Measurements from ENCODE around the gene P2RY11. TPM values are rescaled to one million over a fixed set of nuclear protein-coding genes. Genes with fewer than 3 reads are reported as not detected.

P2RY11 gene
- total RNA-seq, 1 donor, result 3.0 TPM

DNA sequence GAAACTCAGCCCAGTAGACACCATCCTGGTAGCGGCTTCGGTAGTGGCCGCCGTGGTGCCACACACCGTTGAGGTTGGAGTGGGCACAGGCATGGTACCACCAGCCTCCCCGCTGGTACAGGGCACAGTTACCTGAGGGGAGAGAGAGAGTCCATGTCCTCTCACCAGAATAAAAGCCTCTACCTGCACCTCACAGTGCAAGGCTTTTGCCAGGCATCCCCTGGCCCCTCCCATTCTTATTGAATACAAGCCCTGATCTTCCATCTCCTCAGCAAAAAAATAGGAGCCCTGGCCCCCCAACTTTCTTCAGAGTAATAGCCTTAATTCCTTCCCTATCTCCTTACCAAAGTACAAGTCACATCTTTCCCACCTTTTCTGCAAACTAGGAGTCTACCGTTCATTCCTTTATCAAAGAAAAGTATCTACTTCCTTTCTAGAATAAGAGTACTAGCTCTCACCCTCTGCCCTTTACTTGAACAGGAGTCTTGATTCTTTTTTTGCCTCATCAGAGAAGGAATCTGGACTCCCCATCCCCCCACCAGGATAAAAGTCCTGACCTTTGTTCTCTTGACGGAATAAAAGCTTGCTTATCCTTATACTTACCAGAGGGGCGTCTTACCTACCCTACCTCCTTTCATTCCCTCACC lies 18.7 kb upstream of the P2RY11 start:
- no peak for DNase-seq (ENCODE audit: low read depth)
- TF ChIP-seq, protein P1, sequence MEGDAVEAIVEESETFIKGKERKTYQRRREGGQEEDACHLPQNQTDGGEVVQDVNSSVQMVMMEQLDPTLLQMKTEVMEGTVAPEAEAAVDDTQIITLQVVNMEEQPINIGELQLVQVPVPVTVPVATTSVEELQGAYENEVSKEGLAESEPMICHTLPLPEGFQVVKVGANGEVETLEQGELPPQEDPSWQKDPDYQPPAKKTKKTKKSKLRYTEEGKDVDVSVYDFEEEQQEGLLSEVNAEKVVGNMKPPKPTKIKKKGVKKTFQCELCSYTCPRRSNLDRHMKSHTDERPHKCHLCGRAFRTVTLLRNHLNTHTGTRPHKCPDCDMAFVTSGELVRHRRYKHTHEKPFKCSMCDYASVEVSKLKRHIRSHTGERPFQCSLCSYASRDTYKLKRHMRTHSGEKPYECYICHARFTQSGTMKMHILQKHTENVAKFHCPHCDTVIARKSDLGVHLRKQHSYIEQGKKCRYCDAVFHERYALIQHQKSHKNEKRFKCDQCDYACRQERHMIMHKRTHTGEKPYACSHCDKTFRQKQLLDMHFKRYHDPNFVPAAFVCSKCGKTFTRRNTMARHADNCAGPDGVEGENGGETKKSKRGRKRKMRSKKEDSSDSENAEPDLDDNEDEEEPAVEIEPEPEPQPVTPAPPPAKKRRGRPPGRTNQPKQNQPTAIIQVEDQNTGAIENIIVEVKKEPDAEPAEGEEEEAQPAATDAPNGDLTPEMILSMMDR (IDR thresholded peaks at IDR 0.05; ENCODE audit: insufficient read depth, low read length), result no peak
- H3K4me3 ChIP-seq (ENCODE audit: low read depth, low read length), result no peak overlapping the region

GRCh38 chr19:10093295-10094186 lies 18.0 kb upstream of the P2RY11 start:
- DNase-seq (ENCODE audit: low read depth), result no peak
- TF ChIP-seq, protein P1 (IDR thresholded peaks at IDR 0.05; ENCODE audit: insufficient read depth, low read length), result no peak
- H3K4me3 ChIP-seq (ENCODE audit: low read depth, low read length), result no peak overlapping the region

GRCh38 chr19:10095622-10095947 lies 15.9 kb upstream of the P2RY11 start:
- DNase-seq (ENCODE audit: low read depth), result no peak
- TF ChIP-seq, protein P1 (IDR thresholded peaks at IDR 0.05; ENCODE audit: insufficient read depth, low read length), result no peak
- H3K4me3 ChIP-seq (ENCODE audit: low read depth, low read length), result peak overlapping the region; percentile 38

- peak; percentile 84 for DNase-seq (ENCODE audit: low read depth)
- H3K4me3 ChIP-seq (ENCODE audit: low read depth, low read length), result peak overlapping the region; percentile 69
- TF ChIP-seq, protein P1 (IDR thresholded peaks at IDR 0.05; ENCODE audit: insufficient read depth, low read length), result no peak
Observed at GRCh38 chr19:10095948-10096614, 15.4 kb upstream of the P2RY11 start.

DNA sequence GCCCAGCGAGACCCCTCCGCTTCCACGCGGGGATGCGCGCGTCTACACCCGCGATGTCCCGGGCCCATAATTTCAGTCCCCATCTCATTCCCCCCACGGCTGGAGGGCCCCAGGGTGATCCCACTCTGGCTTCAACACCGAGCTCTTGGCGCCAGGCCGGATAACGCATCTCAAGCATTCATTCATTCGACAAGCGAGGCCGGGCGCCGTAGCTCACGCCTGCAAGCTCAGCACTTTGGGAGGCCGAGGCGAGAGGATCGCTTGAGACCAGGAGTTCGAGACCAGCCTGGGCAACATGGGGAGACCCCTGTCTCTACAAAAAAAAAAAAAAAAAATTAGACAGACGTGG lies 14.9 kb upstream of the P2RY11 start:
- TF ChIP-seq, protein P1 (IDR thresholded peaks at IDR 0.05; ENCODE audit: insufficient read depth, low read length), result no peak
- DNase-seq (ENCODE audit: low read depth), result no peak
- H3K4me3 ChIP-seq (ENCODE audit: low read depth, low read length), result peak overlapping the region; percentile 69

- no peak overlapping the region for H3K4me3 ChIP-seq (ENCODE audit: low read depth, low read length)
- no peak for DNase-seq (ENCODE audit: low read depth)
- TF ChIP-seq, protein P1 (IDR thresholded peaks at IDR 0.05; ENCODE audit: insufficient read depth, low read length), result no peak
Observed at GRCh38 chr19:10100163-10100785, 11.2 kb upstream of the P2RY11 start.

Data from fibroblast of the aortic adventitia (primary cell).